Measurements from ENCODE around the gene WDTC1. TPM values are rescaled to one million over a fixed set of nuclear protein-coding genes. Genes with fewer than 3 reads are reported as not detected.

WDTC1 gene
- total RNA-seq, 1 experiment from 2014 or later: 15.7 TPM

- peaks cover 10% of the 10 kb centered on the region for H3K36me3 Mint-ChIP-seq (ENCODE audit: insufficient read depth, unreplicated experiment)
- H3K27me3 Mint-ChIP-seq (ENCODE audit: insufficient read depth, unreplicated experiment): no peaks in the 10 kb centered on the region
- CTCF ChIA-PET: interaction anchor here (0.6 to 2.3 kb wide), 4 partner anchors 11 to 145 kb away, joined by 3 to 8 read pairs (median 4); no protein-coding TSS in a partner anchor
- no peaks in the 10 kb centered on the region for H3K9me3 Mint-ChIP-seq (ENCODE audit: unreplicated experiment)
- H3K27ac Mint-ChIP-seq (ENCODE audit: low read depth, unreplicated experiment): no peak overlapping the region
- no peak for TF ChIP-seq CTCF (IDR thresholded peaks at IDR 0.05; ENCODE audit: unreplicated experiment)
- intact Hi-C loops (cut with micrococcal nuclease): no loop called here
- H3K4me1 Mint-ChIP-seq (ENCODE audit: insufficient read depth, unreplicated experiment): no peaks in the 10 kb centered on the region
- POLR2A ChIA-PET: interaction anchor here (0.5 to 0.6 kb wide), 2 partner anchors 54 to 307 kb away, joined by 4 read pairs; no protein-coding TSS in a partner anchor
- DNase-seq (ENCODE audit: unreplicated experiment): no peak
- no TSS peak for BruUV-seq (replicated peaks)
- H3K4me3 Mint-ChIP-seq (ENCODE audit: unreplicated experiment): no peak overlapping the region
Measured at GRCh38 chr1:27258598-27258997, 24.2 kb downstream of the WDTC1 start.

- POLR2A ChIA-PET: interaction anchor here (0.7 to 1.4 kb wide), 3 partner anchors 15 to 221 kb away, joined by 4 to 5 read pairs (median 4); no protein-coding TSS in a partner anchor
- H3K4me3 Mint-ChIP-seq (ENCODE audit: unreplicated experiment): no peak overlapping the region
- DNase-seq (ENCODE audit: unreplicated experiment): no peak
- no TSS peak for BruUV-seq (replicated peaks)
- H3K27ac Mint-ChIP-seq (ENCODE audit: low read depth, unreplicated experiment): no peak overlapping the region
- TF ChIP-seq CTCF (IDR thresholded peaks at IDR 0.05; ENCODE audit: unreplicated experiment): no peak
- H3K27me3 Mint-ChIP-seq (ENCODE audit: insufficient read depth, unreplicated experiment): no peaks in the 10 kb centered on the region
- H3K36me3 Mint-ChIP-seq (ENCODE audit: insufficient read depth, unreplicated experiment): peaks cover 36% of the 10 kb centered on the region
- H3K9me3 Mint-ChIP-seq (ENCODE audit: unreplicated experiment): no peaks in the 10 kb centered on the region
- no peaks in the 10 kb centered on the region for H3K4me1 Mint-ChIP-seq (ENCODE audit: insufficient read depth, unreplicated experiment)
- intact Hi-C loops (cut with micrococcal nuclease): no loop called here
- CTCF ChIA-PET: interaction anchor here (0.6 to 3.6 kb wide), 5 partner anchors 17 to 128 kb away, joined by 3 to 15 read pairs (median 5); no protein-coding TSS in a partner anchor
Measured at GRCh38 chr1:27267153-27267552, 32.7 kb downstream of the WDTC1 start.

- DNase-seq (ENCODE audit: unreplicated experiment): no peak
- ChIA-PET POLR2A (interaction anchor here (0.7 kb wide), 1 partner anchor 44 kb away, joined by 3 read pairs; no protein-coding TSS in a partner anchor), CTCF (interaction anchor here (0.6 to 0.7 kb wide), 4 partner anchors 8 to 357 kb away, joined by 4 read pairs; no protein-coding TSS in a partner anchor)
- H3K36me3 Mint-ChIP-seq (ENCODE audit: insufficient read depth, unreplicated experiment): peaks cover 29% of the 10 kb centered on the region
- H3K9me3 Mint-ChIP-seq (ENCODE audit: unreplicated experiment): no peaks in the 10 kb centered on the region
- TF ChIP-seq CTCF (IDR thresholded peaks at IDR 0.05; ENCODE audit: unreplicated experiment): no peak
- no peak overlapping the region for H3K4me3 Mint-ChIP-seq (ENCODE audit: unreplicated experiment)
- H3K4me1 Mint-ChIP-seq (ENCODE audit: insufficient read depth, unreplicated experiment): no peaks in the 10 kb centered on the region
- no peaks in the 10 kb centered on the region for H3K27me3 Mint-ChIP-seq (ENCODE audit: insufficient read depth, unreplicated experiment)
- no peak overlapping the region for H3K27ac Mint-ChIP-seq (ENCODE audit: low read depth, unreplicated experiment)
- intact Hi-C loops (cut with micrococcal nuclease): no loop called here
- no TSS peak for BruUV-seq (replicated peaks)
Measured at GRCh38 chr1:27269276-27269675, 34.8 kb downstream of the WDTC1 start.

- no peak for DNase-seq (ENCODE audit: unreplicated experiment)
- Mint-ChIP-seq H3K9me3 (ENCODE audit: unreplicated experiment) (no peaks in the 10 kb centered on the region), H3K27ac (ENCODE audit: low read depth, unreplicated experiment) (no peak overlapping the region), H3K27me3 (ENCODE audit: insufficient read depth, unreplicated experiment) (no peaks in the 10 kb centered on the region), H3K36me3 (ENCODE audit: insufficient read depth, unreplicated experiment) (peaks cover 35% of the 10 kb centered on the region), H3K4me1 (ENCODE audit: insufficient read depth, unreplicated experiment) (no peaks in the 10 kb centered on the region), H3K4me3 (ENCODE audit: unreplicated experiment) (no peak overlapping the region)
- no TSS peak for BruUV-seq (replicated peaks)
- ChIA-PET CTCF (interaction anchor here (1.1 kb wide), 2 partner anchors 9 to 23 kb away, joined by 3 to 4 read pairs; no protein-coding TSS in a partner anchor), POLR2A (no interaction called here)
- intact Hi-C loops (cut with micrococcal nuclease): no loop called here
- TF ChIP-seq CTCF (IDR thresholded peaks at IDR 0.05; ENCODE audit: unreplicated experiment): no peak
Measured at GRCh38 chr1:27274204-27274603, 39.8 kb downstream of the WDTC1 start.

All from MCF 10A (cell line).